Fibroblast of gingiva (primary cell): Measurements from ENCODE around the gene TSEN54.

Experiments
- DNase-seq: peaks from one replicate; pipeline ENCODE4 v3.0.0-alpha.2; 2011; ENCODE audit warnings: low read depth

TSEN54 gene

GRCh38 chr17:75565618-75566017 lies 49.3 kb downstream of the TSEN54 start:
- DNase-seq = no peak

GRCh38 chr17:75566416-75566815 lies 50.1 kb downstream of the TSEN54 start:
- no peak for DNase-seq

- no peak for DNase-seq
These were observed 50.5 kb downstream of the TSEN54 start for GRCh38 chr17:75566834-75567233.

GRCh38 chr17:75568412-75569255 lies 52.3 kb downstream of the TSEN54 start:
- DNase-seq = no peak

- no peak for DNase-seq
These were observed 53.8 kb downstream of the TSEN54 start for GRCh38 chr17:75570034-75570676.

- no peak for DNase-seq
These were observed 54.4 kb downstream of the TSEN54 start for GRCh38 chr17:75570772-75571171.

DNA sequence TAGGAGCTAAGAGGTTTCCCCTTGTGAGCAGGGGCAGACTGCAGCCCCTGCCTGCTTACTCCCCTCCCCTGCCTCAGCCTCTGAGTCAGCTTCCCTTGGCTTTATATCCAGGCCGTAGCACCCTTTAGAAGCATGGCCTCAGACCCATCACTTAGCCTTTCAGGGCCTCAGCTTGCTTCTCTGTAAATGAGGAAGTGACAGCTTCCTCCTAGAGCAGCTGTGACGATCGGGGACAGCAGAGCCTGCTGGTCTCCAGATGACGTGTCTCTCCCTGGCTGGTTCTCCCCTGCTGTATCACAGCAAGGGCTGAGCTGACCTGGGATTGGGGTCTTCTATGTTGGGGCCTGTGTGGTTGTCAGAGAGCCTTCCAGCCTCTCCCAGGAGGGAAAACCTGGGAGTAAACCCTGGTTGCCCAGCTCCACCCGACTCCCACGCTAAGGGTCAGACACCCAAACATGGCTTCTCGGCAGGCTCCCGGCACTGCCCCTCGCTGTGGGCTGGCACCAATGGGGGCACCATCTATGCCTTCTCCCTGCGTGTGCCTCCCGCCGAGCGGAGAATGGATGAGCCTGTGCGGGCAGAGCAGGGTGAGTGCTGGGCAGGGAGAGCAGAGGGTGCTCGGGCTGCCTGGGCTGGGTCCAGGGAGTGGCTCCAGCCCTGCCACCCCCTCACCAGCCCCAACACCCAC lies 55.0 kb downstream of the TSEN54 start:
- DNase-seq = no peak

DNA sequence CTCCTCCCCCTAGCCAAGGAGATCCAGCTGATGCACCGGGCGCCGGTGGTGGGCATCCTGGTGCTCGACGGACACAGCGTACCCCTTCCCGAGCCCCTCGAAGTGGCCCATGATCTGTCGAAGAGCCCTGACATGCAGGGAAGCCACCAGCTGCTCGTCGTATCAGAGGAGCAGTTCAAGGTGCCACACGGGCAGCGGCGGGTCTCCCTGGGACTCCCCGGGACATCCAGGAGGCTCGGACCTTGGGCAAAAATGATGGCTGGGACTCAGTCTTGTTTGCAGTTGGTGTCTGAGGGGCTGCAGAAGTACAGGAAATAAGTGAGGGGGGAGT lies 55.5 kb downstream of the TSEN54 start:
- DNase-seq = no peak

- no peak for DNase-seq
These were observed 56.6 kb downstream of the TSEN54 start for GRCh38 chr17:75572713-75573539.

DNA sequence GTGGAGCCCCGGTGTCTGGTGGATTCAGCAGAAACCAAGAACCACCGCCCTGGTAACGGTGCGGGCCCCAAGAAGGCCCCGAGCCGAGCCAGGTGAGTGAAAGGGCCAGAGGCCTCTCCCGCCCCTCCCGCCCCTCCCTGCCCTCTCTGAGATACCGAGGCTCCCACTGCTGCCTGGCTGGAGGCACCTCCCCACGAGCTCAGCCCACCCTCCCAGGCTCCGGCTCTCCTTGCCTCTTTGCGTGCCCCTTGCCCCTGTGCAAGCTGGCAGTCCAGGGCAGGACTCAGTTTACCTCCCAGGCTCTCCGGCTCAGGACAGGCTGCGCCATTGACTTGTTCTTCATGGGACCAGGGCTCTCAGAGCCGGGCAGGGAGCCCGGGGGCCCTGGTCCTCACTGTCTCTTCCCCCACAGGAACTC lies 57.2 kb downstream of the TSEN54 start:
- no peak for DNase-seq

DNA sequence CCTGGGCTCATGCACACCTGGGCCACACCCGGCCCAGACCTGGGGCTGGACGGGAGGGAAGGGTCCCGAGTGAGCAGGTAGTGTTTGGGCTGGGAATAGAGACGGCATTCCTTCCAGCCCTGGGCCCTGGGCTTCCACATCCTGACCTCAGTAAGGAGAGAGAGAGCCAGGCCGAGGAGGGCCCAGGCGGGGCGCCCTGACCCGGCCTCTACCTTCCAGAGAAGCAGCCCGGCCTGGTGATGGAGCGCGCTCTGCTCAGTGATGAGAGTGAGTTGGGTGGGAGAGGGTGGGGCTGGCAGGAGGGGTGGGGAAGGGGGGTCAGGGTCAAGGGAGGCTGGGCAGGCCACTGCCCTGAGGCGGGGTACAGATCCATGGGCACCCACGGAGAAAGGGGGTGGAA lies 57.7 kb downstream of the TSEN54 start:
- no peak for DNase-seq
